ENCODE data around the gene TCAIM.

- TF ChIP-seq ZNF274 (IDR thresholded peaks at IDR 0.05; ENCODE audit: low read length) = no peak
- TF ChIP-seq ZNF274 (tag by site-specific recombination; IDR thresholded peaks at IDR 0.05; ENCODE audit: borderline replicate concordance) = no peak
- no peak for TF ChIP-seq ZBTB11 (tag by site-specific recombination; conservative IDR thresholded peaks at IDR 0.05; ENCODE audit: low read depth)
- no peak for TF ChIP-seq ZBTB44 (tag by site-specific recombination; IDR thresholded peaks at IDR 0.05)
Measured at GRCh38 chr3:44419923-44420650, 81.5 kb downstream of the TCAIM start.

Data from HEK293 (cell line).